Measurements from ENCODE around the gene EGR1.
A peak's percentile ranks its signal among the peaks of the same experiment; 100 is the strongest.
"Not testable (repeated sequence)": the region's sequence is repeated elsewhere in the genome, so short reads cannot be mapped to it uniquely, and the experiment has no call there.

EGR1 gene

GRCh38 chr5:138469540-138470321 lies 4.5 kb downstream of the EGR1 start:
- DNase-seq (ENCODE audit: low read depth, low spot score): no peak

- no peak for DNase-seq (ENCODE audit: low read depth, low spot score)
Measured at GRCh38 chr5:138470322-138471051, 5.2 kb downstream of the EGR1 start.

- no peak for DNase-seq (ENCODE audit: low read depth, low spot score)
Measured at GRCh38 chr5:138471052-138471361, 5.7 kb downstream of the EGR1 start.

- DNase-seq (ENCODE audit: low read depth, low spot score): no peak
Measured at GRCh38 chr5:138472353-138472752, 7.1 kb downstream of the EGR1 start.

GRCh38 chr5:138473151-138473550 lies 7.9 kb downstream of the EGR1 start:
- not testable (repeated sequence) for DNase-seq (ENCODE audit: low read depth, low spot score)

- DNase-seq (ENCODE audit: low read depth, low spot score): no peak
Measured at GRCh38 chr5:138476918-138477317, 11.6 kb downstream of the EGR1 start.

GRCh38 chr5:138482638-138483037 lies 17.4 kb downstream of the EGR1 start:
- DNase-seq (ENCODE audit: low read depth, low spot score): no peak

GRCh38 chr5:138488481-138488945 lies 23.2 kb downstream of the EGR1 start:
- DNase-seq (ENCODE audit: low read depth, low spot score): no peak

- DNase-seq (ENCODE audit: low read depth, low spot score): no peak
Measured at GRCh38 chr5:138489683-138490061, 24.4 kb downstream of the EGR1 start.

- no peak for DNase-seq (ENCODE audit: low read depth, low spot score)
Measured at GRCh38 chr5:138490648-138491283, 25.5 kb downstream of the EGR1 start.

- DNase-seq (ENCODE audit: low read depth, low spot score): no peak
Measured at GRCh38 chr5:138491284-138491648, 26.0 kb downstream of the EGR1 start.

GRCh38 chr5:138491669-138492559 lies 26.6 kb downstream of the EGR1 start:
- peak; percentile 64 for DNase-seq (ENCODE audit: low read depth, low spot score)

GRCh38 chr5:138492560-138493045 lies 27.3 kb downstream of the EGR1 start:
- DNase-seq (ENCODE audit: low read depth, low spot score): no peak

- no peak for DNase-seq (ENCODE audit: low read depth, low spot score)
Measured at GRCh38 chr5:138495351-138495750, 30.1 kb downstream of the EGR1 start.

- no peak for DNase-seq (ENCODE audit: low read depth, low spot score)
Measured at GRCh38 chr5:138498376-138498775, 33.1 kb downstream of the EGR1 start.

- DNase-seq (ENCODE audit: low read depth, low spot score): no peak
Measured at GRCh38 chr5:138502121-138502520, 36.8 kb downstream of the EGR1 start.

GRCh38 chr5:138502521-138502920 lies 37.2 kb downstream of the EGR1 start:
- DNase-seq (ENCODE audit: low read depth, low spot score): no peak

- DNase-seq (ENCODE audit: low read depth, low spot score): no peak
Measured at GRCh38 chr5:138503487-138504270, 38.4 kb downstream of the EGR1 start.

GRCh38 chr5:138504799-138505198 lies 39.5 kb downstream of the EGR1 start:
- DNase-seq (ENCODE audit: low read depth, low spot score): no peak

GRCh38 chr5:138506370-138507306 lies 41.4 kb downstream of the EGR1 start:
- no peak for DNase-seq (ENCODE audit: low read depth, low spot score)
